ENCODE results near the gene CA6.
"Not testable (repeated sequence)": the region's sequence is repeated elsewhere in the genome, so short reads cannot be mapped to it uniquely, and the experiment has no call there.

The CA6 gene

GRCh38 chr1:8911416-8912309 lies 34.0 kb upstream of the CA6 start:
- Mint-ChIP-seq H3K27me3 (peaks cover 11% of the 10 kb centered on the region), H3K9me3 (no peaks in the 10 kb centered on the region), H3K4me1 (peaks cover 34% of the 10 kb centered on the region), H3K27ac (no peak overlapping the region), H3K4me3 (no peak overlapping the region), H3K36me3 (peaks cover 26% of the 10 kb centered on the region)
- no peak for DNase-seq
- CTCF ChIA-PET = interaction anchor here (1.2 to 2.6 kb wide), 2 partner anchors 94 to 95 kb away, joined by 3 to 11 read pairs; no protein-coding TSS in a partner anchor

- no peak overlapping the region for H3K4me3 Mint-ChIP-seq
- H3K36me3 Mint-ChIP-seq = peaks cover 20% of the 10 kb centered on the region
- H3K4me1 Mint-ChIP-seq = peaks cover 46% of the 10 kb centered on the region
- H3K27me3 Mint-ChIP-seq = peaks cover 9% of the 10 kb centered on the region
- no peaks in the 10 kb centered on the region for H3K9me3 Mint-ChIP-seq
- CTCF ChIA-PET = interaction anchor here (1.3 to 11.0 kb wide), 3 partner anchors 54 to 91 kb away, joined by 3 to 208 read pairs (median 37); no protein-coding TSS in a partner anchor
- DNase-seq = no peak
- peak overlapping the region; percentile 33 for H3K27ac Mint-ChIP-seq
Observed at GRCh38 chr1:8913457-8913856, 32.2 kb upstream of the CA6 start.

- peaks cover 8% of the 10 kb centered on the region for H3K27me3 Mint-ChIP-seq
- H3K4me3 Mint-ChIP-seq = no peak overlapping the region
- H3K9me3 Mint-ChIP-seq = no peaks in the 10 kb centered on the region
- CTCF ChIA-PET = interaction anchor here (1.0 to 11.0 kb wide), 5 partner anchors 33 to 90 kb away, joined by 3 to 208 read pairs (median 6); no protein-coding TSS in a partner anchor
- DNase-seq = no peak
- peaks cover 55% of the 10 kb centered on the region for H3K4me1 Mint-ChIP-seq
- H3K27ac Mint-ChIP-seq = no peak overlapping the region
- H3K36me3 Mint-ChIP-seq = peaks cover 22% of the 10 kb centered on the region
Observed at GRCh38 chr1:8914466-8914865, 31.2 kb upstream of the CA6 start.

- peaks cover 2% of the 10 kb centered on the region for H3K9me3 Mint-ChIP-seq
- CTCF ChIA-PET = interaction anchor here (1.0 to 11.0 kb wide), 4 partner anchors 48 to 89 kb away, joined by 3 to 208 read pairs (median 22); no protein-coding TSS in a partner anchor
- H3K4me1 Mint-ChIP-seq = peaks cover 59% of the 10 kb centered on the region
- H3K27ac Mint-ChIP-seq = no peak overlapping the region
- H3K36me3 Mint-ChIP-seq = peaks cover 26% of the 10 kb centered on the region
- peaks cover 4% of the 10 kb centered on the region for H3K27me3 Mint-ChIP-seq
- no peak for DNase-seq
- no peak overlapping the region for H3K4me3 Mint-ChIP-seq
Observed at GRCh38 chr1:8915446-8915845, 30.2 kb upstream of the CA6 start.

- H3K27me3 Mint-ChIP-seq, DNase-seq, H3K4me3 Mint-ChIP-seq: not testable (repeated sequence)
- H3K9me3 Mint-ChIP-seq = peaks cover 18% of the 10 kb centered on the region
- CTCF ChIA-PET = interaction anchor here (0.7 to 11.0 kb wide), 14 partner anchors 9 to 184 kb away, joined by 3 to 208 read pairs (median 6); no protein-coding TSS in a partner anchor
- H3K27ac Mint-ChIP-seq = peak overlapping the region; percentile 85
- peaks cover 69% of the 10 kb centered on the region for H3K4me1 Mint-ChIP-seq
- peaks cover 26% of the 10 kb centered on the region for H3K36me3 Mint-ChIP-seq
Observed at GRCh38 chr1:8917536-8917935, 28.1 kb upstream of the CA6 start.

- peaks cover 46% of the 10 kb centered on the region for H3K4me1 Mint-ChIP-seq
- DNase-seq = no peak
- peaks cover 11% of the 10 kb centered on the region for H3K36me3 Mint-ChIP-seq
- H3K4me3 Mint-ChIP-seq = no peak overlapping the region
- no peaks in the 10 kb centered on the region for H3K27me3 Mint-ChIP-seq
- peaks cover 20% of the 10 kb centered on the region for H3K9me3 Mint-ChIP-seq
- CTCF ChIA-PET = interaction anchor here (11.0 kb wide), 1 partner anchor 65 kb away, joined by 208 read pairs; no protein-coding TSS in a partner anchor
- no peak overlapping the region for H3K27ac Mint-ChIP-seq
Observed at GRCh38 chr1:8922962-8923361, 22.7 kb upstream of the CA6 start.

GRCh38 chr1:8925406-8925805 lies 20.3 kb upstream of the CA6 start:
- Mint-ChIP-seq H3K4me3 (no peak overlapping the region), H3K36me3 (peaks cover 2% of the 10 kb centered on the region), H3K27me3 (no peaks in the 10 kb centered on the region), H3K9me3 (peaks cover 18% of the 10 kb centered on the region), H3K27ac (no peak overlapping the region), H3K4me1 (peaks cover 43% of the 10 kb centered on the region)
- CTCF ChIA-PET = interaction anchor here (0.7 to 2.4 kb wide), 4 partner anchors 37 to 80 kb away, joined by 3 to 9 read pairs (median 6); no protein-coding TSS in a partner anchor
- no peak for DNase-seq

GRCh38 chr1:8925960-8926359 lies 19.7 kb upstream of the CA6 start:
- Mint-ChIP-seq H3K36me3 (peaks cover 2% of the 10 kb centered on the region), H3K4me3 (no peak overlapping the region), H3K9me3 (peaks cover 16% of the 10 kb centered on the region), H3K4me1 (peaks cover 41% of the 10 kb centered on the region), H3K27ac (no peak overlapping the region), H3K27me3 (no peaks in the 10 kb centered on the region)
- no peak for DNase-seq
- CTCF ChIA-PET = interaction anchor here (1.0 to 2.4 kb wide), 4 partner anchors 9 to 79 kb away, joined by 3 to 9 read pairs (median 6); no protein-coding TSS in a partner anchor

- H3K27ac Mint-ChIP-seq = no peak overlapping the region
- H3K4me3 Mint-ChIP-seq = no peak overlapping the region
- H3K9me3 Mint-ChIP-seq = peaks cover 7% of the 10 kb centered on the region
- CTCF ChIA-PET = interaction anchor here (1.4 to 2.4 kb wide), 3 partner anchors 10 to 78 kb away, joined by 5 to 9 read pairs (median 6); no protein-coding TSS in a partner anchor
- peak; percentile 55 for DNase-seq
- peaks cover 36% of the 10 kb centered on the region for H3K4me1 Mint-ChIP-seq
- no peaks in the 10 kb centered on the region for H3K27me3 Mint-ChIP-seq
- H3K36me3 Mint-ChIP-seq = peaks cover 2% of the 10 kb centered on the region
Observed at GRCh38 chr1:8926707-8927694, 18.7 kb upstream of the CA6 start.

GRCh38 chr1:8930116-8930515 lies 15.6 kb upstream of the CA6 start:
- Mint-ChIP-seq H3K4me1 (peaks cover 35% of the 10 kb centered on the region), H3K36me3 (peaks cover 16% of the 10 kb centered on the region), H3K9me3 (peaks cover 2% of the 10 kb centered on the region), H3K27ac (peak overlapping the region; percentile 77), H3K27me3 (no peaks in the 10 kb centered on the region), H3K4me3 (no peak overlapping the region)
- CTCF ChIA-PET = interaction anchor here (0.6 to 2.2 kb wide), 4 partner anchors 9 to 58 kb away, joined by 3 to 9 read pairs (median 4); no protein-coding TSS in a partner anchor
- no peak for DNase-seq

- not testable (repeated sequence) for H3K27ac Mint-ChIP-seq, H3K9me3 Mint-ChIP-seq, H3K4me3 Mint-ChIP-seq, H3K27me3 Mint-ChIP-seq, DNase-seq
- CTCF ChIA-PET = interaction anchor here (0.6 kb wide), 1 partner anchor 68 kb away, joined by 3 read pairs; no protein-coding TSS in a partner anchor
- Mint-ChIP-seq H3K36me3 (peaks cover 35% of the 10 kb centered on the region), H3K4me1 (peaks cover 57% of the 10 kb centered on the region)
Observed at GRCh38 chr1:8937051-8937450, 8.6 kb upstream of the CA6 start.

GRCh38 chr1:8937701-8938100 lies 8.0 kb upstream of the CA6 start:
- no peak for DNase-seq
- CTCF ChIA-PET = interaction anchor here (0.6 to 2.7 kb wide), 2 partner anchors 49 to 67 kb away, joined by 3 to 13 read pairs; no protein-coding TSS in a partner anchor
- no peaks in the 10 kb centered on the region for H3K27me3 Mint-ChIP-seq
- peaks cover 34% of the 10 kb centered on the region for H3K36me3 Mint-ChIP-seq
- H3K9me3 Mint-ChIP-seq = peaks cover 5% of the 10 kb centered on the region
- no peak overlapping the region for H3K4me3 Mint-ChIP-seq
- peaks cover 63% of the 10 kb centered on the region for H3K4me1 Mint-ChIP-seq
- peak overlapping the region; percentile 88 for H3K27ac Mint-ChIP-seq

- CTCF ChIA-PET = interaction anchor here (0.8 to 2.7 kb wide), 6 partner anchors 8 to 51 kb away, joined by 3 to 13 read pairs (median 5); no protein-coding TSS in a partner anchor
- H3K4me3 Mint-ChIP-seq = no peak overlapping the region
- no peak for DNase-seq
- no peaks in the 10 kb centered on the region for H3K27me3 Mint-ChIP-seq
- peak overlapping the region; percentile 88 for H3K27ac Mint-ChIP-seq
- peaks cover 70% of the 10 kb centered on the region for H3K4me1 Mint-ChIP-seq
- H3K9me3 Mint-ChIP-seq = peaks cover 4% of the 10 kb centered on the region
- H3K36me3 Mint-ChIP-seq = peaks cover 28% of the 10 kb centered on the region
Observed at GRCh38 chr1:8938232-8938999, 7.3 kb upstream of the CA6 start.
